GM21381 (cell line): ENCODE results near the gene NOXRED1.

Experiments
- ATAC-seq: cut with Tn5 transposase; IDR thresholded peaks from one replicate; pipeline ENCODE4 v1.9.1; 2021; ENCODE audit warnings: mild to moderate bottlenecking, moderate library complexity; ENCODE audit not compliant: unreplicated experiment

NOXRED1 gene

GRCh38 chr14:77346495-77346894 is 76.8 kb downstream of the NOXRED1 start:
- ATAC-seq = no peak

GRCh38 chr14:77344377-77344996 is 78.8 kb downstream of the NOXRED1 start:
- no peak for ATAC-seq
